MM.1S (cell line): ENCODE measurements around the gene KCNH4.

ENCODE experiments used
- DNase-seq: peaks from one replicate; pipeline ENCODE4 v3.0.0-alpha.2; 2015
- H2AFZ ChIP-seq: fragments of 300-600 bp; sonication (generic); 2 replicates; pipeline ENCODE4 v1.6.0; 2016; ENCODE audit warnings: antibody characterized with exemption, low read length
- H3F3A ChIP-seq: fragments of 300-600 bp; sonication (generic); 2 replicates; pipeline ENCODE4 v1.6.1; 2016; ENCODE audit warnings: mild to moderate bottlenecking, antibody characterized with exemption, low read length, moderate library complexity, mixed read lengths; ENCODE audit not compliant: insufficient read depth
- H3K27ac ChIP-seq: fragments of 300-600 bp; sonication (generic); 2 replicates; pipeline ENCODE4 v1.5.1; 2016; ENCODE audit warnings: mild to moderate bottlenecking, low read length
- H3K27me3 ChIP-seq: fragments of 300-600 bp; sonication (generic); replicated peaks from 2 replicates; pipeline ENCODE4 v1.6.0; 2016; ENCODE audit warnings: low read length; ENCODE audit not compliant: insufficient read depth
- H3K36me3 ChIP-seq: fragments of 300-600 bp; sonication (generic); replicated peaks from 2 replicates; pipeline ENCODE4 v1.6.1; 2016; ENCODE audit warnings: mild to moderate bottlenecking, low read length, mixed read lengths; ENCODE audit not compliant: insufficient read depth
- H3K4me1 ChIP-seq: fragments of 300-600 bp; sonication (generic); 2 replicates; pipeline ENCODE4 v1.6.1; 2016; ENCODE audit warnings: low read length, mixed read lengths
- H3K4me2 ChIP-seq: fragments of 300-600 bp; sonication (generic); 2 replicates; pipeline ENCODE4 v1.6.0; 2016; ENCODE audit warnings: low read depth, low read length
- H3K4me3 ChIP-seq: fragments of 300-600 bp; sonication (generic); 2 replicates; pipeline ENCODE4 v1.5.1; 2016; ENCODE audit warnings: low read length, mixed read lengths
- H3K79me2 ChIP-seq: fragments of 300-600 bp; sonication (generic); 2 replicates; pipeline ENCODE4 v1.6.1; 2016; ENCODE audit warnings: mixed run types, low read length, mixed read lengths
- H3K9ac ChIP-seq: fragments of 300-600 bp; sonication (generic); 2 replicates; pipeline ENCODE4 v1.6.1; 2016; ENCODE audit warnings: low read length, mixed read lengths
- H3K9me2 ChIP-seq: fragments of 300-600 bp; sonication (generic); replicated peaks from 2 replicates; pipeline ENCODE4 v1.6.1; 2016; ENCODE audit warnings: mild to moderate bottlenecking, low read length, mixed read lengths; ENCODE audit not compliant: insufficient read depth
- H3K9me3 ChIP-seq: fragments of 300-600 bp; sonication (generic); replicated peaks from 2 replicates; pipeline ENCODE4 v1.6.1; 2016; ENCODE audit warnings: mild to moderate bottlenecking, low read length, mixed read lengths; ENCODE audit not compliant: insufficient read depth
- H4K20me1 ChIP-seq: fragments of 300-600 bp; sonication (generic); 2 replicates; pipeline ENCODE4 v1.6.1; 2016; ENCODE audit warnings: mild to moderate bottlenecking, low read length, moderate library complexity, mixed read lengths; ENCODE audit not compliant: insufficient read depth
- EZH2 ChIP-seq: fragments of 300-600 bp; sonication (generic); optimal IDR thresholded peaks from 2 replicates; pipeline ENCODE3; 2017; ENCODE audit warnings: low read depth, mild to moderate bottlenecking, antibody characterized with exemption, low read length, mixed read lengths
- EZH2phosphoT487 ChIP-seq: fragments of 300-600 bp; sonication (generic); IDR thresholded peaks from 2 replicates; pipeline ENCODE4 v1.6.1; 2018; ENCODE audit warnings: antibody characterized with exemption, low read length
- TF ChIP-seq, protein P1 (sequence below): fragments of 300-600 bp; sonication (generic); IDR thresholded peaks from 2 replicates; pipeline ENCODE4 v1.5.1; 2016; ENCODE audit warnings: antibody characterized with exemption, low read length, mixed read lengths

KCNH4 gene

DNA sequence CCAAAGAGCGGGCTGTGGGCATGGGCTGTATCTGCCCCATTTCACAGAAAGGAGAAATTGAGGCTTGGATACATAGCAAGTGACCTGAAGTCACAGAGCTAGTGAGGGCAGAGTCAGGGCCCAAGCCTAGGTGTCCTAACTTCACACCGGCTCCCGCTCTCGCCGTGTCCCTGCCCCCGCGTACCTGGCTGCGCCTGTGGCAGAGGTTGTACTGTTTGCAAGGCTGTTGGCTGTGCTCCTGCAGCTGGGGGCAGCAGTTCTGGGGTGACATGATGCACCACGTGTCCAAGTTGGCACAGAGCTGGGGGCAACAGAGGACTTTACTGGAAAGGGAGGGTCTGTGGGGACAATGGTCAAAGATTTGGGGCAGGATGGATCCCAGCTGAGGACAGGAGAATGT is 71.9 kb downstream of the KCNH4 start:
- no peaks in the 10 kb centered on the region for H3K27me3 ChIP-seq
- H3K9ac ChIP-seq: no peak overlapping the region
- H3K9me2 ChIP-seq: no peaks in the 10 kb centered on the region
- H3K4me1 ChIP-seq: peaks cover 29% of the 10 kb centered on the region
- H3K79me2 ChIP-seq: no peaks in the 10 kb centered on the region
- no peak overlapping the region for H3K4me3 ChIP-seq
- TF ChIP-seq, protein P1, sequence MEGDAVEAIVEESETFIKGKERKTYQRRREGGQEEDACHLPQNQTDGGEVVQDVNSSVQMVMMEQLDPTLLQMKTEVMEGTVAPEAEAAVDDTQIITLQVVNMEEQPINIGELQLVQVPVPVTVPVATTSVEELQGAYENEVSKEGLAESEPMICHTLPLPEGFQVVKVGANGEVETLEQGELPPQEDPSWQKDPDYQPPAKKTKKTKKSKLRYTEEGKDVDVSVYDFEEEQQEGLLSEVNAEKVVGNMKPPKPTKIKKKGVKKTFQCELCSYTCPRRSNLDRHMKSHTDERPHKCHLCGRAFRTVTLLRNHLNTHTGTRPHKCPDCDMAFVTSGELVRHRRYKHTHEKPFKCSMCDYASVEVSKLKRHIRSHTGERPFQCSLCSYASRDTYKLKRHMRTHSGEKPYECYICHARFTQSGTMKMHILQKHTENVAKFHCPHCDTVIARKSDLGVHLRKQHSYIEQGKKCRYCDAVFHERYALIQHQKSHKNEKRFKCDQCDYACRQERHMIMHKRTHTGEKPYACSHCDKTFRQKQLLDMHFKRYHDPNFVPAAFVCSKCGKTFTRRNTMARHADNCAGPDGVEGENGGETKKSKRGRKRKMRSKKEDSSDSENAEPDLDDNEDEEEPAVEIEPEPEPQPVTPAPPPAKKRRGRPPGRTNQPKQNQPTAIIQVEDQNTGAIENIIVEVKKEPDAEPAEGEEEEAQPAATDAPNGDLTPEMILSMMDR: no peak
- TF ChIP-seq EZH2phosphoT487 (no peak), EZH2 (no peak)
- H3K9me3 ChIP-seq: no peaks in the 10 kb centered on the region
- no peak for DNase-seq
- peaks cover 21% of the 10 kb centered on the region for H3F3A ChIP-seq
- no peak overlapping the region for H2AFZ ChIP-seq
- no peaks in the 10 kb centered on the region for H4K20me1 ChIP-seq
- H3K36me3 ChIP-seq: no peaks in the 10 kb centered on the region
- H3K27ac ChIP-seq: no peak overlapping the region
- H3K4me2 ChIP-seq: no peak overlapping the region

DNA sequence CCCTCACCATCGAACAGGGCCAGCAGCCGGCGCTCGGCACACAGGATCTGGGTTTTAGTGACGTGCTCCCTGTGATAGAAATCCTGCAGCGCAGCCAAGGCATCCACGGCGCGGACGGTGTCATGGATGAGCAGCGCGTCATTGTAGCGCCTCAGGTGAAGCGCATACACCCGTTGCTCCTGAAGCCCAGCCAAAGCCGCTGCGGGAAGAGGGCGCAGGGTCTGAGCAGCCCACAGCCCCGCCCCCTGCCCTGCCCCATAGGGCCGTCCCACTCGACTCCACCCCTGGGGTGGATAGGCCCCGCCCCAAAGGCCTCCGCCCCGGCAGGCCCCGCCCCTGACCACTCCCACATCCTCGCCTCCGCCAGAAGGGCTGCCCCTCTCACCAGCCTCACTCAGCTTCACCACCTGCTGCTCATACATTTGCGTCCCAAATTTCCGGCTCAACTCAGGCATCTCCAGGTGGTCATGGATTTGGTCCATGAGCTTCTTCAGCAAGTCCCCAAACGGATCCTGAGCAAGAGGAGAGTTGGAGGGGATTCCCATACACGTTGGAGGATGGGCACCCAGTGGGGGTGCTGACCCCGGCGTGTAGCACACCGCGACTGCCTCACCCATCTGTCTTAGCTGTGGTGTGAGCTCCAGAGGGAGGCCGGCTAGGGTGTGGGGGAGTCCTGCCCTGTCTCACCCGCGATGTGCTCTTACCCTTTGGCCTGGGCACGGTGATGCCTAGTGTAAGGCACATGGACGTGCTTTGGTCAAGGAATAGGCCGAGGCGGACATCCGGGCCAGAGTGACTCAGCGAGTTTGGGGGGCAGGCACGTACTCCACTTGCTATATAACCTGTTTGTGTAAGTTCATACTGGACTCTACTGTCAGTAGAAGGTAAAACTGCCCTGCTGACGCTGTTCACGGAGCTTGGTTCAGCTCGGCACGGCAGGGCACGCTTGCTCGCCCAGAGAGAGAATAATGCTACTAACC is 73.1 kb downstream of the KCNH4 start:
- H3K27ac ChIP-seq: no peak overlapping the region
- no peaks in the 10 kb centered on the region for H3K36me3 ChIP-seq
- peaks cover 12% of the 10 kb centered on the region for H3F3A ChIP-seq
- H3K27me3 ChIP-seq: no peaks in the 10 kb centered on the region
- peak overlapping the region; percentile 65; the same call in 1 of the 2 replicates for H3K4me2 ChIP-seq
- H3K9me2 ChIP-seq: no peaks in the 10 kb centered on the region
- peak overlapping the region; percentile 58 for H2AFZ ChIP-seq
- TF ChIP-seq EZH2phosphoT487 (no peak), EZH2 (no peak)
- TF ChIP-seq, protein P1: no peak
- no peaks in the 10 kb centered on the region for H3K79me2 ChIP-seq
- H3K4me3 ChIP-seq: no peak overlapping the region
- H3K4me1 ChIP-seq: peaks cover 18% of the 10 kb centered on the region
- no peaks in the 10 kb centered on the region for H3K9me3 ChIP-seq
- DNase-seq: peak; percentile 82
- no peaks in the 10 kb centered on the region for H4K20me1 ChIP-seq
- H3K9ac ChIP-seq: no peak overlapping the region

DNA sequence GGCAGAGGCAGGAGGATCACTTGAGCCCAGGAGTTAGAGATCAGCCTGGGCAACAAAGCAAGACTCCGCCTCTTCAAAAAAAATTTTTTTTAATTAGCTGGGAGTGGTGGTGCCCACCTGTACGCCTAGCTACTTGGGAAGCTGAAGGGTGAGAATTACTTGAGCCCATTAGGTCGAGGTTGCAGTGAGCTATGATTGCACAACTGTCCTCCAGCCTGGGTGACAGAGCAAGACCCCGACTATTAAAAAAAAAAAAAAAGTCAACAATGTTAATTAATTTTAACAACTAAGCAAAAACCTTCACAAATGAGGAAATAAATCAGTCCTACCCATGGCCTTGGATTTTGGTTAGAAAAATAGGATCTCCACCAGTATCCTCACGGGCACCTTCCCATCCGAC is 73.8 kb downstream of the KCNH4 start:
- Histone ChIP-seq H3K9ac (no peak overlapping the region), H3K27me3 (no peaks in the 10 kb centered on the region), H2AFZ (no peak overlapping the region), H4K20me1 (no peaks in the 10 kb centered on the region), H3K9me3 (no peaks in the 10 kb centered on the region), H3K4me2 (peak overlapping the region; percentile 65; the same call in 1 of the 2 replicates), H3K27ac (no peak overlapping the region), H3K4me1 (peaks cover 13% of the 10 kb centered on the region), H3K36me3 (no peaks in the 10 kb centered on the region), H3F3A (peaks cover 6% of the 10 kb centered on the region; the same call in 1 of the 2 replicates), H3K79me2 (no peaks in the 10 kb centered on the region), H3K9me2 (no peaks in the 10 kb centered on the region), H3K4me3 (no peak overlapping the region)
- no peak for TF ChIP-seq EZH2
- TF ChIP-seq EZH2phosphoT487: no peak
- TF ChIP-seq, protein P1: no peak
- DNase-seq: no peak
